Neural progenitor cell (in vitro differentiated cells): ENCODE results near the gene UBXN6. TPM values are rescaled to one million over a fixed set of nuclear protein-coding genes. Genes with fewer than 3 reads are reported as not detected.

Experiments
- DNase-seq: peaks from one replicate; pipeline ENCODE4 v3.0.0-alpha.2; 2016; ENCODE audit warnings: low spot score
- H2AFZ ChIP-seq: fragments of 200-600 bp; sonication (generic); replicated peaks from 2 replicates; pipeline ENCODE4 v1.6.1; 2016; ENCODE audit warnings: antibody characterized with exemption
- H3F3A ChIP-seq: fragments of 200-600 bp; sonication (generic); 2 replicates; pipeline ENCODE4 v1.6.1; 2016; ENCODE audit warnings: antibody characterized with exemption, low read depth
- H3K27ac ChIP-seq: fragments of 200-600 bp; sonication (generic); 2 replicates; pipeline ENCODE4 v1.5.1; 2016; ENCODE audit warnings: mild to moderate bottlenecking
- H3K27me3 ChIP-seq: fragments of 200-600 bp; sonication (generic); 2 replicates; pipeline ENCODE4 v1.6.1; 2016; ENCODE audit warnings: mild to moderate bottlenecking, moderate library complexity
- H3K36me3 ChIP-seq: fragments of 200-600 bp; sonication (generic); 2 replicates; pipeline ENCODE4 v1.5.1; 2016
- H3K4me1 ChIP-seq: fragments of 200-600 bp; sonication (generic); 2 replicates; pipeline ENCODE4 v1.6.1; 2016; ENCODE audit warnings: mixed run types
- H3K4me2 ChIP-seq: fragments of 200-600 bp; sonication (generic); 2 replicates; pipeline ENCODE4 v1.6.1; 2016
- H3K4me3 ChIP-seq: fragments of 200-600 bp; sonication (generic); 2 replicates; pipeline ENCODE4 v1.5.1; 2016
- H3K79me2 ChIP-seq: fragments of 200-600 bp; sonication (generic); 2 replicates; pipeline ENCODE4 v1.6.1; 2016; ENCODE audit warnings: low read depth
- H3K9ac ChIP-seq: fragments of 200-600 bp; sonication (generic); 2 replicates; pipeline ENCODE4 v1.6.1; 2016
- H3K9me3 ChIP-seq: fragments of 200-600 bp; sonication (generic); 2 replicates; pipeline ENCODE4 v1.5.1; 2016; ENCODE audit warnings: low read depth
- H4K20me1 ChIP-seq: fragments of 200-600 bp; sonication (generic); 2 replicates; pipeline ENCODE4 v1.6.1; 2016; ENCODE audit warnings: low read depth
- H3K27ac Mint-ChIP-seq: 3 replicates; pipeline ENCODE4 v1.8.0; 2021; ENCODE audit warnings: mixed read lengths
- H3K27me3 Mint-ChIP-seq: 2 replicates; pipeline ENCODE4 v1.8.0; 2022; ENCODE audit warnings: low read depth, mild to moderate bottlenecking, inconsistent platforms, moderate library complexity, mixed read lengths; ENCODE audit not compliant: insufficient read depth
- H3K36me3 Mint-ChIP-seq: 3 replicates; pipeline ENCODE4 v1.8.0; 2021; ENCODE audit warnings: mixed read lengths
- H3K4me1 Mint-ChIP-seq: 3 replicates; pipeline ENCODE4 v1.8.0; 2021; ENCODE audit warnings: mixed read lengths
- H3K4me3 Mint-ChIP-seq: 3 replicates; pipeline ENCODE4 v1.8.0; 2021; ENCODE audit warnings: mild to moderate bottlenecking, moderate library complexity, mixed read lengths
- H3K9me3 Mint-ChIP-seq: 3 replicates; pipeline ENCODE4 v1.8.0; 2020; ENCODE audit warnings: mixed read lengths
- EZH2 ChIP-seq: fragments of 200-600 bp; sonication (generic); IDR thresholded peaks from 2 replicates; pipeline ENCODE4 v1.6.1; 2017; ENCODE audit warnings: antibody characterized with exemption, mild to moderate bottlenecking, moderate library complexity
- EZH2phosphoT487 ChIP-seq: fragments of 200-600 bp; sonication (generic); IDR thresholded peaks from 2 replicates; pipeline ENCODE4 v1.6.1; 2017; ENCODE audit warnings: antibody characterized with exemption
- total RNA-seq: library from RNA; depleted of rRNA; stranded (reverse); fragments of >200 nt; gene quantifications from 2 replicates; pipeline ENCODE4 v1.2.3, GENCODE V29; 2015; ENCODE audit warnings: low replicate concordance
- TF ChIP-seq, protein P1 (sequence below): fragments of 200-600 bp; sonication (generic); IDR thresholded peaks from 2 replicates; pipeline ENCODE4 v1.5.1; 2017; ENCODE audit warnings: antibody characterized with exemption, mild to moderate bottlenecking

Gene UBXN6
- total RNA-seq, 1 donor from 2014 or later = 24.9 TPM

DNA sequence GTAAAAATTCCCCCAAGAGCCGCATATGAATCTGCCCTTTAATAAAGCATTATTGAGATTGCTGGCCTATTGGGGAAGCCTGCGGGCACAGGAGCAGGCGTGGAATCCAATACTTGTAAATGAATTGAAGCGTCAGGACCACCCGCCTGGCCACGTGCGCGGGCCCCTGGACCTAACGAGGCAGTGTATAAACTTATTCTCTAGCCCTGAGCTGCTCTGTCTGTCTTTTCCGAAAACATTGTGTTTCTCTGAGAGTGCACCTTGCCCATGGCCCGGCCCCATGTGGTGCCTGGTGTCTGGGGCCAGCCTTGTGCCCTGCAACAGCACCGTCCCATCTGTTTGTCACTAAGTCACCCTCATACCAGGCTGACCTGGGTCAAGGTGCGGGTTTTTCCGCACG is 14.4 kb downstream of the UBXN6 start:
- DNase-seq = no peak
- H3K4me1 ChIP-seq = no peaks in the 10 kb centered on the region
- H3K4me3 ChIP-seq = no peak overlapping the region
- peaks cover 27% of the 10 kb centered on the region for H4K20me1 ChIP-seq
- no peak overlapping the region for H3K27ac Mint-ChIP-seq
- no peaks in the 10 kb centered on the region for H3K9me3 ChIP-seq
- no peak overlapping the region for H2AFZ ChIP-seq
- peaks cover 2% of the 10 kb centered on the region for H3K4me1 Mint-ChIP-seq
- TF ChIP-seq, protein P1, sequence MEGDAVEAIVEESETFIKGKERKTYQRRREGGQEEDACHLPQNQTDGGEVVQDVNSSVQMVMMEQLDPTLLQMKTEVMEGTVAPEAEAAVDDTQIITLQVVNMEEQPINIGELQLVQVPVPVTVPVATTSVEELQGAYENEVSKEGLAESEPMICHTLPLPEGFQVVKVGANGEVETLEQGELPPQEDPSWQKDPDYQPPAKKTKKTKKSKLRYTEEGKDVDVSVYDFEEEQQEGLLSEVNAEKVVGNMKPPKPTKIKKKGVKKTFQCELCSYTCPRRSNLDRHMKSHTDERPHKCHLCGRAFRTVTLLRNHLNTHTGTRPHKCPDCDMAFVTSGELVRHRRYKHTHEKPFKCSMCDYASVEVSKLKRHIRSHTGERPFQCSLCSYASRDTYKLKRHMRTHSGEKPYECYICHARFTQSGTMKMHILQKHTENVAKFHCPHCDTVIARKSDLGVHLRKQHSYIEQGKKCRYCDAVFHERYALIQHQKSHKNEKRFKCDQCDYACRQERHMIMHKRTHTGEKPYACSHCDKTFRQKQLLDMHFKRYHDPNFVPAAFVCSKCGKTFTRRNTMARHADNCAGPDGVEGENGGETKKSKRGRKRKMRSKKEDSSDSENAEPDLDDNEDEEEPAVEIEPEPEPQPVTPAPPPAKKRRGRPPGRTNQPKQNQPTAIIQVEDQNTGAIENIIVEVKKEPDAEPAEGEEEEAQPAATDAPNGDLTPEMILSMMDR = no peak
- no peak for TF ChIP-seq EZH2phosphoT487
- peak overlapping the region; percentile 46 for H3K27ac ChIP-seq
- no peaks in the 10 kb centered on the region for H3K9me3 Mint-ChIP-seq
- no peak overlapping the region for H3K9ac ChIP-seq
- no peak overlapping the region for H3K4me2 ChIP-seq
- no peaks in the 10 kb centered on the region for H3F3A ChIP-seq
- H3K27me3 Mint-ChIP-seq = peaks cover 7% of the 10 kb centered on the region
- H3K4me3 Mint-ChIP-seq = no peak overlapping the region
- H3K36me3 ChIP-seq = no peaks in the 10 kb centered on the region
- peaks cover 9% of the 10 kb centered on the region for H3K36me3 Mint-ChIP-seq
- no peaks in the 10 kb centered on the region for H3K27me3 ChIP-seq
- peaks cover under 1% of the 10 kb centered on the region for H3K79me2 ChIP-seq

DNA sequence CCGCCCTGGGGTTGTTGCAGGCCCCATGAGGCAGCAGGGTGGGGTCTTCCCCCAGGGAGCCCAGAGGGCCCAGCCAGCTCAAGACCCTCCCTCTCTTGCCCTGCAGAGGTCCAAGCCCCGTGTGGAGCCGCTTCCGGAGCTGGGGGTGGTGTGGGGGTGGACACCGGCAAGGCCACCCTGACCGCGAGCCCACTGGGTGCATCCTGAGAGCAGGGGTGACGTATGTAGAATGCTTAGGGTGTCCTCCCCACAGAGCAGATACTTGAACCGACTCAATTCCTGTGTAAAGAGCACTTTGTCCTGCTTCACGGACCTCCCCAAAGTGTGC is 14.8 kb downstream of the UBXN6 start:
- Histone ChIP-seq H3K4me2 (no peak overlapping the region), H2AFZ (no peak overlapping the region), H3K27ac (peak overlapping the region; percentile 46), H4K20me1 (peaks cover 27% of the 10 kb centered on the region), H3F3A (peaks cover 3% of the 10 kb centered on the region), H3K27me3 (no peaks in the 10 kb centered on the region), H3K36me3 (no peaks in the 10 kb centered on the region), H3K9me3 (no peaks in the 10 kb centered on the region), H3K9ac (no peak overlapping the region), H3K79me2 (peaks cover 5% of the 10 kb centered on the region), H3K4me3 (no peak overlapping the region), H3K4me1 (no peaks in the 10 kb centered on the region)
- Mint-ChIP-seq H3K27ac (no peak overlapping the region), H3K27me3 (peaks cover 7% of the 10 kb centered on the region), H3K36me3 (peaks cover 13% of the 10 kb centered on the region), H3K9me3 (no peaks in the 10 kb centered on the region), H3K4me3 (no peak overlapping the region), H3K4me1 (peaks cover 2% of the 10 kb centered on the region)
- no peak for DNase-seq
- TF ChIP-seq EZH2 (no peak), EZH2phosphoT487 (no peak)
- TF ChIP-seq, protein P1 = no peak

DNA sequence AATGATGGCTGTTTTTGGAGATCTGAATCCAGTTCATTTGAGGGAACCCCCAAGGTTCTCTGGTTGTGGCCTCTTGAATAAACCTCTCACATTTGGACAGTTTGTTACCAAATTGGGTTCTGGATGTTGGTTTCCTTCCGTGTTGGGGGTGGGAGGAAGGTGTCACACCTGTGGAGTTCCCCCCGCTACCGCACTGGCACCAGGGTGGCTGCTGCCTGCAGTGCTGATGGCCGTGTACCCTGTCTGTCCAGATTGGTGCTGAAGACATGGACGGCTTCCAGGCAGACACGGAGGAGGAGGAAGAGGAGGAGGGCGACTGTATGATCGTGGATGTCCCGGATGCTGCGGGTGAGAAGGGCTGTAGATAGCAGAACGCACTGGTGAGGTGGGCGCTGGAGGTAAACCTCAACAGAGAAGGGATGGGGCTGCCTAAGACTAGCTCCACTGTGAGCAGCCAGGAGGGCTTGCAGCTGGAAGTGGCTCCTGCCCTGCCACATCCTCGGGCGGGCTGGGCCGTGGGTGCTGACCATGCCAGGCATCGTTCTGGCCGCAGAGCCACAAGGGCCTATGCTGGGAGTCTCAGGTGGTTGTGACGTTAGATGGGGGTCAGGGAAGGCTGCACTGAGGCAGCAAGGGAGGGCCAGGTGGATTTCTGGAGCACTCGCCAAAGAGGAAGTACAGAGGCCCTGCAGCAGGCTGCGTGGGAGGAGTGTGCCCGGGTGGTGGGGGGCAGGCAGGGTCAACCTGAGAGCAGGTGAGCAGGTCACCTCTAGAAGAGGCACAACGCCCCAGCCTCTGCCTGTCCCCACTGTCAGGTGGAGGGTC is 15.4 kb downstream of the UBXN6 start:
- H3K27ac Mint-ChIP-seq = no peak overlapping the region

More for the DNA sequence above, 15.4 kb downstream of the UBXN6 start:
- Histone ChIP-seq H3K9me3 (no peaks in the 10 kb centered on the region), H3K4me1 (no peaks in the 10 kb centered on the region), H3K4me3 (no peak overlapping the region), H4K20me1 (peaks cover 27% of the 10 kb centered on the region), H3K36me3 (no peaks in the 10 kb centered on the region), H3K79me2 (peaks cover 9% of the 10 kb centered on the region), H3K27ac (no peak overlapping the region), H3K9ac (no peak overlapping the region), H3K27me3 (no peaks in the 10 kb centered on the region), H3F3A (peaks cover 3% of the 10 kb centered on the region), H2AFZ (no peak overlapping the region), H3K4me2 (no peak overlapping the region)
- peaks cover 7% of the 10 kb centered on the region for H3K27me3 Mint-ChIP-seq
- peaks cover 2% of the 10 kb centered on the region for H3K4me1 Mint-ChIP-seq
- H3K36me3 Mint-ChIP-seq = peaks cover 13% of the 10 kb centered on the region
- no peak overlapping the region for H3K4me3 Mint-ChIP-seq
- no peaks in the 10 kb centered on the region for H3K9me3 Mint-ChIP-seq
- TF ChIP-seq EZH2 = no peak
- TF ChIP-seq, protein P1 = no peak
- TF ChIP-seq EZH2phosphoT487 = no peak
- no peak for DNase-seq
